Esophagus muscularis mucosa (tissue), 4 donors: ENCODE data around the gene ATP8B2.

Experiments
- CTCF ChIP-seq, 3 experiments: fragments of 200-600 bp in 2 of 3; fragments of 450-650 bp in 1 of 3; sonication (generic) in 2 of 3; IDR thresholded peaks; one replicate each; pipeline ENCODE4 v1.5.1; 2017 to 2019; ENCODE audit warnings: antibody characterized with exemption in 3 of 3, mild to moderate bottlenecking in 2 of 3, moderate library complexity in 1 of 3
- EP300 ChIP-seq: sonication (generic); formaldehyde crosslinking; IDR thresholded peaks from one replicate; pipeline ENCODE4 v1.6.1; 2017; ENCODE audit warnings: antibody characterized with exemption
- POLR2A ChIP-seq: fragments of 450-650 bp; IDR thresholded peaks from one replicate; pipeline ENCODE4 v1.6.1; 2017; ENCODE audit warnings: antibody characterized with exemption, moderate library complexity, mild to moderate bottlenecking, low read depth

- TF ChIP-seq POLR2A (no peak), CTCF (IDR thresholded peaks at IDR 0.05) (no peak), EP300 (no peak)
Measured at GRCh38 chr1:154400381-154400801, 75.1 kb downstream of the ATP8B2 start.
